GM23338 (cell line): ENCODE measurements around the gene FAM171A1. TPM values are rescaled to one million over a fixed set of nuclear protein-coding genes. Genes with fewer than 3 reads are reported as not detected.
A peak's percentile ranks its signal among the peaks of the same experiment; 100 is the strongest.

ENCODE experiments used
- ATAC-seq: fragments of 200-7000 bp; cut with Tn5 transposase; 3 replicates; pipeline ENCODE4 v1.9.1; 2020
- DNase-seq: peaks from one replicate; pipeline ENCODE4 v3.0.0-alpha.2; 2015; ENCODE audit warnings: low spot score
- H2AFZ ChIP-seq: fragments of 200-600 bp; sonication (generic); 2 replicates; pipeline ENCODE4 v1.8.0; 2016; ENCODE audit warnings: antibody characterized with exemption, mild to moderate bottlenecking, moderate library complexity
- H3F3A ChIP-seq: fragments of 200-600 bp; sonication (generic); replicated peaks from 2 replicates; pipeline ENCODE4 v1.8.0; 2017; ENCODE audit warnings: antibody characterized with exemption, mixed run types, low read depth
- H3K27ac ChIP-seq: fragments of 200-600 bp; sonication (generic); 2 replicates; pipeline ENCODE4 v1.6.1; 2016; ENCODE audit warnings: low read depth
- H3K27me3 ChIP-seq: fragments of 200-600 bp; sonication (generic); 2 replicates; pipeline ENCODE4 v1.8.0; 2016; ENCODE audit warnings: mild to moderate bottlenecking, mixed run types, moderate library complexity; ENCODE audit not compliant: insufficient read depth
- H3K36me3 ChIP-seq: fragments of 200-600 bp; sonication (generic); 2 replicates; pipeline ENCODE4 v1.8.0; 2016; ENCODE audit warnings: mild to moderate bottlenecking; ENCODE audit not compliant: insufficient read depth
- H3K4me1 ChIP-seq: fragments of 200-600 bp; sonication (generic); 2 replicates; pipeline ENCODE4 v1.8.0; 2016; ENCODE audit warnings: mild to moderate bottlenecking, moderate library complexity; ENCODE audit not compliant: insufficient read depth
- H3K4me2 ChIP-seq: fragments of 200-600 bp; sonication (generic); 2 replicates; pipeline ENCODE4 v1.7.1; 2017; ENCODE audit warnings: mixed run types
- H3K4me3 ChIP-seq: fragments of 200-600 bp; sonication (generic); 2 replicates; pipeline ENCODE4 v1.6.1; 2016; ENCODE audit warnings: mixed run types
- H3K79me2 ChIP-seq: fragments of 200-600 bp; sonication (generic); replicated peaks from 2 replicates; pipeline ENCODE4 v1.8.0; 2017; ENCODE audit warnings: mild to moderate bottlenecking; ENCODE audit not compliant: insufficient read depth
- H3K9me2 ChIP-seq: fragments of 200-600 bp; sonication (generic); 2 replicates; pipeline ENCODE4 v1.8.0; 2017; ENCODE audit not compliant: insufficient read depth
- H4K20me1 ChIP-seq: fragments of 200-600 bp; sonication (generic); replicated peaks from 2 replicates; pipeline ENCODE4 v1.8.0; 2017; ENCODE audit warnings: mild to moderate bottlenecking; ENCODE audit not compliant: insufficient read depth
- H3K27ac Mint-ChIP-seq: 2 replicates; pipeline ENCODE4 v1.8.0; 2020; ENCODE audit warnings: inconsistent platforms, mild to moderate bottlenecking, moderate library complexity, mixed read lengths
- H3K27me3 Mint-ChIP-seq: 3 replicates; pipeline ENCODE4 v1.8.0; 2022; ENCODE audit warnings: low read depth, mild to moderate bottlenecking, moderate library complexity, mixed read lengths, inconsistent platforms; ENCODE audit not compliant: insufficient read depth, poor library complexity
- H3K36me3 Mint-ChIP-seq: 3 replicates; pipeline ENCODE4 v1.8.0; 2021; ENCODE audit warnings: low read depth, mild to moderate bottlenecking, inconsistent platforms, moderate library complexity, mixed read lengths
- H3K4me1 Mint-ChIP-seq: 3 replicates; pipeline ENCODE4 v1.8.0; 2020; ENCODE audit warnings: mild to moderate bottlenecking, inconsistent platforms, mixed read lengths
- H3K4me3 Mint-ChIP-seq: 3 replicates; pipeline ENCODE4 v1.8.0; 2021; ENCODE audit warnings: moderate library complexity, mild to moderate bottlenecking, inconsistent platforms, mixed read lengths
- H3K9me3 Mint-ChIP-seq: 3 replicates; pipeline ENCODE4 v1.8.0; 2020; ENCODE audit warnings: moderate library complexity, mild to moderate bottlenecking, inconsistent platforms, mixed read lengths
- CREB1 ChIP-seq: fragments of 250-450 bp; sonication (Bioruptor Pico); IDR thresholded peaks from 2 replicates; pipeline ENCODE4 v1.5.0; 2020; ENCODE audit warnings: low read depth, mild to moderate bottlenecking, moderate library complexity
- ETS1 ChIP-seq: IDR thresholded peaks from 2 replicates; pipeline ENCODE4 v1.6.1; 2016; ENCODE audit warnings: antibody characterized with exemption
- EZH2 ChIP-seq: fragments of 200-600 bp; sonication (generic); IDR thresholded peaks from one replicate; pipeline ENCODE4 v1.8.0; 2017; ENCODE audit warnings: antibody characterized with exemption, mild to moderate bottlenecking, low read depth; ENCODE audit not compliant: unreplicated experiment
- EZH2phosphoT487 ChIP-seq: fragments of 200-600 bp; sonication (generic); IDR thresholded peaks from one replicate; pipeline ENCODE4 v1.8.1; 2018; ENCODE audit warnings: antibody characterized with exemption; ENCODE audit not compliant: unreplicated experiment
- JUNB ChIP-seq: IDR thresholded peaks from one replicate; pipeline ENCODE4 v1.6.1; 2016; ENCODE audit warnings: antibody characterized with exemption; ENCODE audit not compliant: unreplicated experiment
- NANOG ChIP-seq: IDR thresholded peaks from 2 replicates; pipeline ENCODE4 v1.6.1; 2016; ENCODE audit warnings: antibody characterized with exemption, borderline replicate concordance
- POLR2AphosphoS5 ChIP-seq: IDR thresholded peaks from 2 replicates; pipeline ENCODE4 v1.6.1; 2016; ENCODE audit warnings: antibody characterized with exemption, low read depth
- ZNF331 ChIP-seq: fragments of 250-450 bp; sonication (Bioruptor Pico); IDR thresholded peaks from 2 replicates; pipeline ENCODE4 v1.5.0; 2020; ENCODE audit warnings: low read depth, mild to moderate bottlenecking, moderate library complexity
- ZNF462 ChIP-seq: fragments of 250-450 bp; sonication (Bioruptor Pico); IDR thresholded peaks from 2 replicates; pipeline ENCODE4 v1.5.0; 2020; ENCODE audit warnings: mild to moderate bottlenecking, moderate library complexity
- polyA plus RNA-seq: library from polyadenylated mRNA; unstranded; fragments of >200 nt; fragmentation: Nextera tagmentation; extraction: Ambion mirVana; gene quantifications from 2 replicates; pipeline ENCODE4 v1.2.1, GENCODE V29; 2016
- total RNA-seq: library from RNA; depleted of rRNA; stranded (reverse); fragments of >200 nt; shearing (Covaris generic); gene quantifications from 2 replicates; pipeline ENCODE4 v1.2.3, GENCODE V29; 2014
- TF ChIP-seq, protein P1 (sequence below): IDR thresholded peaks from one replicate; pipeline ENCODE4 v1.6.1; 2018; ENCODE audit warnings: antibody characterized with exemption; ENCODE audit not compliant: unreplicated experiment

FAM171A1 gene
- total and polyA plus RNA-seq, 2 experiments from 2014 or later: 11.3 to 32.2 TPM

GRCh38 chr10:15166325-15166724 is 204.8 kb downstream of the FAM171A1 start (continued):
- TF ChIP-seq, protein P1, sequence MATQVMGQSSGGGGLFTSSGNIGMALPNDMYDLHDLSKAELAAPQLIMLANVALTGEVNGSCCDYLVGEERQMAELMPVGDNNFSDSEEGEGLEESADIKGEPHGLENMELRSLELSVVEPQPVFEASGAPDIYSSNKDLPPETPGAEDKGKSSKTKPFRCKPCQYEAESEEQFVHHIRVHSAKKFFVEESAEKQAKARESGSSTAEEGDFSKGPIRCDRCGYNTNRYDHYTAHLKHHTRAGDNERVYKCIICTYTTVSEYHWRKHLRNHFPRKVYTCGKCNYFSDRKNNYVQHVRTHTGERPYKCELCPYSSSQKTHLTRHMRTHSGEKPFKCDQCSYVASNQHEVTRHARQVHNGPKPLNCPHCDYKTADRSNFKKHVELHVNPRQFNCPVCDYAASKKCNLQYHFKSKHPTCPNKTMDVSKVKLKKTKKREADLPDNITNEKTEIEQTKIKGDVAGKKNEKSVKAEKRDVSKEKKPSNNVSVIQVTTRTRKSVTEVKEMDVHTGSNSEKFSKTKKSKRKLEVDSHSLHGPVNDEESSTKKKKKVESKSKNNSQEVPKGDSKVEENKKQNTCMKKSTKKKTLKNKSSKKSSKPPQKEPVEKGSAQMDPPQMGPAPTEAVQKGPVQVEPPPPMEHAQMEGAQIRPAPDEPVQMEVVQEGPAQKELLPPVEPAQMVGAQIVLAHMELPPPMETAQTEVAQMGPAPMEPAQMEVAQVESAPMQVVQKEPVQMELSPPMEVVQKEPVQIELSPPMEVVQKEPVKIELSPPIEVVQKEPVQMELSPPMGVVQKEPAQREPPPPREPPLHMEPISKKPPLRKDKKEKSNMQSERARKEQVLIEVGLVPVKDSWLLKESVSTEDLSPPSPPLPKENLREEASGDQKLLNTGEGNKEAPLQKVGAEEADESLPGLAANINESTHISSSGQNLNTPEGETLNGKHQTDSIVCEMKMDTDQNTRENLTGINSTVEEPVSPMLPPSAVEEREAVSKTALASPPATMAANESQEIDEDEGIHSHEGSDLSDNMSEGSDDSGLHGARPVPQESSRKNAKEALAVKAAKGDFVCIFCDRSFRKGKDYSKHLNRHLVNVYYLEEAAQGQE: no peak
- no peak for TF ChIP-seq CREB1 (CRISPR knock-in tag)
- no peak for TF ChIP-seq ZNF331
- TF ChIP-seq EZH2: no peak

- Histone ChIP-seq H3K4me1 (peaks cover 28% of the 10 kb centered on the region), H3F3A (no peaks in the 10 kb centered on the region), H3K9me2 (no peaks in the 10 kb centered on the region), H3K4me3 (no peak overlapping the region), H3K27ac (peak overlapping the region; percentile 4; the same call in 1 of the 2 replicates), H4K20me1 (no peaks in the 10 kb centered on the region), H3K36me3 (no peaks in the 10 kb centered on the region), H2AFZ (no peak overlapping the region), H3K27me3 (no peaks in the 10 kb centered on the region), H3K79me2 (peaks cover 67% of the 10 kb centered on the region), H3K4me2 (no peak overlapping the region)
- DNase-seq: no peak
- no peaks in the 10 kb centered on the region for H3K9me3 Mint-ChIP-seq
- peaks cover 6% of the 10 kb centered on the region for H3K27me3 Mint-ChIP-seq
- peaks cover 22% of the 10 kb centered on the region for H3K4me1 Mint-ChIP-seq
- no peak for ATAC-seq
- H3K4me3 Mint-ChIP-seq: no peak overlapping the region
- no peaks in the 10 kb centered on the region for H3K36me3 Mint-ChIP-seq
- H3K27ac Mint-ChIP-seq: no peak overlapping the region
- TF ChIP-seq ZNF331: no peak
- TF ChIP-seq ETS1: no peak
- TF ChIP-seq, protein P1: no peak
- TF ChIP-seq POLR2AphosphoS5: no peak
- no peak for TF ChIP-seq EZH2
- TF ChIP-seq NANOG: no peak
- no peak for TF ChIP-seq ZNF462 (CRISPR knock-in tag)
- TF ChIP-seq EZH2phosphoT487: no peak
- no peak for TF ChIP-seq JUNB
- TF ChIP-seq CREB1 (CRISPR knock-in tag): no peak
These were observed 207.7 kb downstream of the FAM171A1 start for GRCh38 chr10:15163253-15163828.
